Fibroblast of peridontal ligament (primary cell): Measurements from ENCODE around the gene IGSF23.
A peak's percentile ranks its signal among the peaks of the same experiment; 100 is the strongest.

Experiments used
- DNase-seq: peaks from one replicate; pipeline ENCODE4 v3.0.0-alpha.2; 2010; ENCODE audit errors: extremely low read depth

Gene IGSF23

DNA sequence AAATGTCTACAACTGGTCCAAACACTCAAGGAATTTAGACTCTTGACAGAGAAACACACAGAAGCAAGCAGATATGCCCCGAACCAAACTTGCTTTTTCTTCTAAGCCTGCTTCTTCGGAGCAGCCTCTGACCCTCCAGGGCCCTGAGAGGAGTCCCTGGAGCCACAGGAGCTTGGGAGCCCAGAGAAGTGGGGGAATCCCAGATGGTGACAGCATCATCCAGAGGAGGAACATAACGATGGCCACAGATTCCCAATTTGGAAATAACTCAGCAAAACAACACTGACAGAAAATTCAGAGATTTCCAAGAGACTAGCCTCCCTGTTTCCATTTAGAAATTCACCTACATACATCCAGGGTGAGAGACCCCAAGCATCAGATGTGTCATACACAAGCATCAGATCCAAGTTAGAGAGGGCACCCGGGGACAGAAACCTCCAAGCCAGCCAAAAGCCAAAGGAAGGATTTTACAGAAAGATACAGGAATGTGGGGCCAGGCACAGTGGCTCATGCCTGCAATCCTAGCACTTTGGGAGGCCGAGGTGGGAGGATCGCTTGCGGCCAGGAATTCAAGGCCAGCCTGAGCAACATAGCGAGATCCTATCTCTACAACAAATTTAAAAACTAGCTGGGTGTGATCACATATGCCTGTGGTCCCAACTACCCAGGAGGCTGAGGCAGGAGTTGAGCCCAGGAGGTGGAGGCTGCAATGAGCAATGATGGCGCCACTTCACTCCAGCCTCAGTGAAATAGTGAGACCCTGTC is 28.3 kb downstream of the IGSF23 start:
- DNase-seq: no peak

DNA sequence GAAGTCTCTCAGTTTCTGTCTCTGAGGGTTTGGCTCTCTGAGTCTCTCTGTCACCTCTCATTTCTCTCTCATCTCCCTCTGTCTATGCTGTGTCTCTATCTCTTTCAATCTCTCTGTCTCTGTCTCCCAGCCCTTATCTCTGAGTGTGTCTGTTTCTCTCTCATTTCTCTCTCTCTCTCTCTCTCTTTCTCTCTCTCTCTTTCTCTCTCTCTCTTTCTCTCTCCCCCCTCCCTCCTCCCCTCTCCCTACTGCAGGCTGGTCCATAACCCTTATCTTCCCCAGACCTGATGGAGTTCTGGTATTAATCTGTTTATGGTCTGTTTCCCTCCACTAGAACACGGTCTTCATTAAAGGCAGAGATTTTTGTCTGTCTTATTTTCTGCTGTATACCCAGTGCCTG is 29.0 kb downstream of the IGSF23 start:
- no peak for DNase-seq

DNA sequence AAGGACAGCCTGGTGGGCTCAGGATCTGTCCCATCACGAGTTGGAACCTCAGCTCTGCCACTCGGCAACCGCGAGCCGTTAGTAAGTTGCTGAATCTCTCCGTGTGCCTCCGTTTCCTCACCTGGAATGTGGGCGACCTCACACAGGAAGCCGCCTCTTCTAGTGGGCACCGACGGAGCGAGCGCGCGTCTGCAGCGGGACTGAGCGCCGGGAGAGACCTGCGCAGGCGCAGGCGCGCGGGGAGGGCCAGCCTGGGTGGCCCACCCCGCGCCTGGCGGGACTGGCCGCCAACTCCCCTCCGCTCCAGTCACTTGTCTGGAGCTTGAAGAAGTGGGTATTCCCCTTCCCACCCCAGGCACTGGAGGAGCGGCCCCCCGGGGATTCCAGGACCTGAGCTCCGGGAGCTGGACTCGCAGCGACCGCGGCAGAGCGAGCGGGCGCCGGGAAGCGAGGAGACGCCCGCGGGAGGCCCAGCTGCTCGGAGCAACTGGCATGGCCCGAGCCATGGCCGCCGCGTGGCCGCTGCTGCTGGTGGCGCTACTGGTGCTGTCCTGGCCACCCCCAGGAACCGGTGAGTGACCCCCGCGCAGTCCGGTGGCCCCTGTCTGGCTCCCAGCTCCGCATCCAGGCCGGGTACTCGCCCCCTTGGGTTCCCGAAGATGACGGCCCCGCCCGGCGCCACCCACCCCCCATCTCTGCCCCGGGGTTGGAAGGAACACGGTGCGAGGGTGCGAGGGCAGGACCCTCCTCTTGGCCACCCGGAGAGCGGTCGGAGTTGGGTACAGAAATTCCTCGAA is 30.4 kb downstream of the IGSF23 start, which contains the start of gene PVR:
PVR (plus strand) TSS at position 306 of the 797 bp plus-strand sequence; CDS start at position 493, 187 bp downstream.
- DNase-seq: peak; percentile 53

DNA sequence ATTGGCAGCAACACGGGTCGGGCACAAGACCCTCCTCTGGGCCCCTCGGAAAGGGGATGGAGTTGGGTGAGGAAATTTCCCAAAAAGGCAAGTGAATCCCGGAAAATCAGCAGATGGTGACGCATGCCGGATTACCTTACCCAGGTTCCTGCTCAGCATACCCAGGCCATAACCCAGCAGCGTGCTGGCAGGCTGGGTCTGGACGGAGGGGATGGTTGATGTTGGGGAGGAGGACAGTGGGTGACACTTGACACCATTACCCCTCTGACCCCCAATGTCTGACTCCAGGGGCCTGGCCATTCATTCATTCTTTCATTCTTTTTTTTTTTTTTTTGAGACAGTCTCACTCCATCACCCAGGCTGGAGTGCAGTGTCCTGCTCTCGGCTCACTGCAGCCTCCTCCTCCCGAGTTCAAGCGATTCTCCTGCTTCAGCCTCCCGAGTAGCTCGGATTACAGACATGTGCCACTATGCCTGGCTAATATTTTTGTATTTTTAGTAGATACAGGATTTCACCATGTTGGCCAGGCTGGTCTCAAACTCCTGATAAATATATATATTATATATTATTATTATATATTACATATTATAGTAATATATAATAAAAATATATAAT is 31.1 kb downstream of the IGSF23 start:
- no peak for DNase-seq

DNA sequence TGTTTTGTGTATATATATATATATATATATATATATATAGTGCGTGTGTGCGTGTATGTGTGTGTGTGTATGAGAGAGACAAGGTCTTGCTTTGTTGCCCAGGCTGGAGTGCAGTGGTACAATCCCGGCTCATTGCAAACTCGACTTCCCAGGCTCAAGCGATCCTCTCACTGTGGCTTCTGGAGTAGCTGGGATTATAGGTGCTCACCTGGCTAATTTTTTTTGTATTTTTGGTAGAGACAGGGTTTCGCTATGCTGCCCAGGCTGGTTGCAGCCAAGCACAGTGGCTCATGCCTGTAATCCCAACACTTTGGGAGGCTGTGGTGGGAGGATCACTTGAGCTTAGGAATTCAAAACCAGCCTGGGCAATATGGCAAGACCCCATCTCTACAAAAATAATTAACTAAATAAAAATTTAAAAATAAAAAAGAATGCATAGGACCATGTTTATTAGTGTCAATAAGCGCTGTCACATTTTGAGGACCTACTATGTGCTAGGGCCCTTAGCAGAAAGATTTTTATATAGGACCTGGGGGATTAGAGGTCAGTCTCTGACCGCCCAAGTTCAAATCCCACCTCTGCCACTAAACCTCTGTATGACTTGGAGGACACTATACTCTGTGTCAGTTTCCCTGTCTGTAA is 32.2 kb downstream of the IGSF23 start:
- DNase-seq: no peak

DNA sequence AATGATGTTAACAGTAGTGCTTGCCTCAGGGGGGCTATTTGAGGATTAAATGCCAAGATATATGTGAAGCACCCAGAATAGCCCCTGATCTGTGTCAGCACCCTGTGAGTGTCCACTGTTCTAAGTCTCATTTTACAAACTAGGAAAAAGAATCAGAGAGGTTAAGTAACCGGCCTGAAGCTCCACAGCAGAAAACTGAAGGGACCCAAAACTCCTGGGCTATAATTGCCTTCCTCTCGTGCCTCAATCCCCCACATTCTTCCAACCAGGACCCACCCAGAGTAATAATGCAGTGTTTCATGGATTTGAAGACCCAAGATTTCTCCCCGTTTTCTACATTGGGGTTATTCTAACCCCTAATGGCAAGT is 32.7 kb downstream of the IGSF23 start:
- DNase-seq: no peak

DNA sequence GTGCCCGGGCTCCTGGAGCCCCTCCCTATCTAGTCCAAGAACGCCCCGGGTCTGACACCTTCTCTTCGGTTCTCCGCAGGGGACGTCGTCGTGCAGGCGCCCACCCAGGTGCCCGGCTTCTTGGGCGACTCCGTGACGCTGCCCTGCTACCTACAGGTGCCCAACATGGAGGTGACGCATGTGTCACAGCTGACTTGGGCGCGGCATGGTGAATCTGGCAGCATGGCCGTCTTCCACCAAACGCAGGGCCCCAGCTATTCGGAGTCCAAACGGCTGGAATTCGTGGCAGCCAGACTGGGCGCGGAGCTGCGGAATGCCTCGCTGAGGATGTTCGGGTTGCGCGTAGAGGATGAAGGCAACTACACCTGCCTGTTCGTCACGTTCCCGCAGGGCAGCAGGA is 33.8 kb downstream of the IGSF23 start:
- DNase-seq: no peak

DNA sequence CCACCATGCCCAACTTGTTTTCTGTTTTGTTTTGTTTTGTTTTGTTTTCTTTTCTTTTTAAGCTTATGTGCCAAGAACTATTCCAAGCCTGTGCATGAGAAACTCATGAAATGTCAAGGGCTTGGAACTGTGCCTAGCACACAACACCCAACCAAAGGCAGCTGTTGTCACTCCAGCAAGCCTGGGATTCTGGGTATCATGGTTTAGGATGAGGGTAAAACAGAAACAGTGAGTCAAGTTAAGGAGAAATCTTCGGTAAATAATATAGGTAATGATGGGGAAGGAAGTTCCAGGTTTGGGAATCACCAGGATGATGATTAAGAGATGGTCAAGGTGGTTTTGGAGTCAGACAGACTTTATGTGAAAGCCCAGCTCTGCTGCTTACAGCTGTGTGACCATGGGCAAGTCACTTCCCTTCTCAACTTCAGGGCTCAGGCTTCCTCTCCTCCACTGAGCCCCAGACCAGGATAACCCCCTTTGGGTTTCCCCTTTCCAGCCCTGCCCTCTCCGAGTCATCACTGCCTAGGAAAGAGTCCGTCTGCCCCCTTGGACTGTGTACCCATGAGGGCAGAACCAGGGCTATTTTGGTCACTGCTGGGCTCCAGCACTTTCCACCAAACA is 35.4 kb downstream of the IGSF23 start:
- DNase-seq: peak; percentile 76

DNA sequence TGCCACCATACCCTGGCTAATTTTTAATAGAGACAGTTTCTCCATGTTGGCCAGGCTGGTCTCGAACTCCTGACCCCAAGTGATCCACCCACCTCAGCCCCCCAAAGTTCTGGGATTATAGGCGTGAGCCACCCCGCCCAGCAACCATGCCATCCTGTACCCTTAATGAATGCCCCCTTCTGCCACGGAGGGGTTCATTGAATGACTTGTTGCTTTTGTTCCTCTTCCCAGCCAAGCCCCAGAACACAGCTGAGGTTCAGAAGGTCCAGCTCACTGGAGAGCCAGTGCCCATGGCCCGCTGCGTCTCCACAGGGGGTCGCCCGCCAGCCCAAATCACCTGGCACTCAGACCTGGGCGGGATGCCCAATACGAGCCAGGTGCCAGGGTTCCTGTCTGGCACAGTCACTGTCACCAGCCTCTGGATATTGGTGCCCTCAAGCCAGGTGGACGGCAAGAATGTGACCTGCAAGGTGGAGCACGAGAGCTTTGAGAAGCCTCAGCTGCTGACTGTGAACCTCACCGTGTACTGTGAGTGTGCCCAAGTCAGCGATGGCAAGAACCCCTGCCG is 36.3 kb downstream of the IGSF23 start:
- no peak for DNase-seq

DNA sequence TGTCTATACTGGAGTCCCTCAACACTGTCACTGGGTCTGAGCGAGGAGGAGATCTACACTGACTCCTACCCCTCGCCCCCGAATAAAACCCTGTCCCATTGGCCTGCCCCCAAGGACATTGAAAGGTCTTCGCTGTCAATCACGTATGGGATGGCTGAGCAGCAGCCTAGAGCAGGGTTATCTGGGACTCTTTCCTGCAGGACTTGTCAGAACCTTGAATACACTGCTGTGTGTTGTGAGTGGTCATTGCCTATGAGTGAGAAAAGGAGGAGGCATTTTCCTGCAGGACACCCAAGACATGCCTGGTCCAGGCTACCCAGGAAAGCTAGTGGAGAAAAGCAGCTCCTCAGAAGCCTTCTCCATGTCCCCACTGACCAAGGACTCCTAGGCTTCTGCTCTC is 40.0 kb downstream of the IGSF23 start:
- no peak for DNase-seq

DNA sequence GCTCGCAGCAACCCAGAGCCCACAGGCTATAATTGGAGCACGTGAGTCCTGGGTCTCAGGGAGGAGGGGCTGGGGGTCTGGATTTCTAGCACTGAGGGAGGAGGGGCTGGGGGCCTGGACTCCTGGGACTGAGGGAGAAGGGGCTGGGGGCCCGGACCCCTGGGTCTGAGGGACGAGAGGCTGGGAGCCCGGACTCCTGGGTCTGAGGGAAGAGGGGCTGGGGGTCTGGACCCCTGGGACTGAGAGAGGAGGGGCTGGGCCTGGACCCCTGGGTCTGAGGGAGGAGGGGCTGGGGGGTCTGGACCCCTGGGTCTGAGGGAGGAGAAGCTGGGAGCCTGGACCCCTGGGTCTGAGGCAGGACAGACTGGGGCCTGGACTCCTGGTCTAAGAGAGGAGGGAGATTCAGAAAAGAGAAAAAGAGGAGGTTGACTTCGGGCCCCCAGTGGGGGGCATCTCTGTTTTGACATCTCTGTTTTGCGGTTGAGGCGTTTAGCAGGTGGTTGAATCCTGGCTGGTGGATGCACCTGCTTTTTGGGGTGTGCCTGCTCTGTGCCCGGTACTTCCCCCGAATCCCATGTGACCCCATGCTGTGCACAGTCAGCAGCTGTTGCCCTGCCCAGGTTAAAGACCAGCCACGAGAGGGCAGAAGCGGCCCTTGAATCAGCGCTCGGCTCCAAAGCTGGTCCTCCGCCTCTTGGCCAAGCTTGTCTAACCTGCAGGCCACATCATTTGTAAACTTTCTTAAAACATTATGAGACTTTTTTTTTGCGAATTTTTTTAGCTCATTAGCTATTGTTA is 40.8 kb downstream of the IGSF23 start:
- peak; percentile 29 for DNase-seq

DNA sequence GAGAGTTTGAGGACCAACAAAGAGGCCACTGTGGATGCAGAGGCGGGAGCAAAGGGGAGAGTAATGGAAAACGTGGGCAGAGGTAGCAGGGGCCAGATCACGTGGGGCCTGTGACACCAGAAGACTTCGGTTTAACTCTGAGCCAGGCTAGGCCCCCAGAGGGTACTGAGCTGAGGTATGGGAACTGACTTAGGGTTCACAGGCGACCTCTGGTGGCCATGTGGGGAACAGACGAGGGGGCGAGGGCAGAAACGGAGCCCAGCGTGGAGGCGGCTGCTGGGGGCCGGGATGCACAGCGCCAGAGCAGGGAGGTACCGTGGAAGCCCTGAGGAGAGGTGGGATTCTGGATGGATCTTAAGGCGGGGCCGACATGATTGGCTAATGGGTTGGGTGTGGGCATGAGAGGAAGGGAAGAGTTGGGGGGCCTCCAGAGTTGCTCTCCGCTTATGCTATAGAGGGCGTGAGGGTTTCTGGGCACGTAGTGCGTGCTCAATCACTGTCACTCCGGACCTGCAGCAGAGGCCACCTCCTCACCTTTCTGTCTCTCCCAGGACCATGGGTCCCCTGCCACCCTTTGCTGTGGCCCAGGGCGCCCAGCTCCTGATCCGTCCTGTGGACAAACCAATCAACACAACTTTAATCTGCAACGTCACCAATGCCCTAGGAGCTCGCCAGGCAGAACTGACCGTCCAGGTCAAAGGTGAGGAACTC is 44.0 kb downstream of the IGSF23 start:
- DNase-seq: peak; percentile 75

DNA sequence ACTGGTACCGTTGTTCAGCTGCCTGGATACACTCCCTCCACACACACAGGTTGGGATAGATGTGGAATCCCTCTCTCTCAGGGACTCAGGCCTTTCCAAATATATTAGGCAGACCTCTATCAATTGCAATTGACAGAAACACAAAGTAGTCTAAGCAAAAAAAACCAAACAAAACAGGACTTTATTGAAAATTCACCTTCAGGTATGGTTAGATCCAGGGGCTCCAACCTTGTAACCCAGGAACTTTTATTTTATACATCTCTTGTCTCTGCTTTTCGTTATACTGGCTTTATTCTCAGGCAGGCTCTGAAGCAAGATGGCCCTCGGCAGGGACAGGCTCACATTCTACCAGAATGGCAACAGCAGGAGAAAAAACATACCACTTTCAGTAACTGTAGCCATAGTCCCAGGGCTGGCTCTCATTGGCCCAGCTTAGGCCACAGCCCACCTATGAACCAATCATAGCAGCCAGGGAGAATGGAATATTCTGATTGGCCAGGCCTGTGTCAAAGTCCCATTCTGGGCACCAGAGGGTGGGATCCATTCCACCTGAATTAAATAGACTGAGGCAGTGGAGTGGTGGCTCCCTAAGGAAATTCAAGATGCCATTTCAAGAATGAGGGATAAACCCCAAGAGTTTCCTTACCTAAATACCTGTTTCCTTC is 44.8 kb downstream of the IGSF23 start:
- DNase-seq: no peak

DNA sequence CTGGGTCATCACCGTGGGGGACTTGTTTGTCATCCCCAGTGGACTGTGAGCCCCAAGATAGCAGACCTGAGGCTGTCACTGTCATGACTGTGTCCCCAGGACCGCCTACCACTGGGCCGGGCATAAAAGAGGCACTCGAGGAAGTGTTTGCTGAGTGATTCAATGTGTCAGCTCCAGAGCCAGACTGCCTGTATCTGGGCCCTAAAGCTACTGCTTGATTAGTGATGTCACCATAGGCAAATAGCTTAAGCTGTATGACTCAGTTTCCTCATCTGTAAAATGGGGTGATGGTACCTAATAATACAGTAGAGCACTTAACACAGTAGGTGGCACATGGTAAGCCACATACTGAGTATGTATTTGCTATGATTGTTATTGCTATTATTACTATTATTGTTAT is 46.7 kb downstream of the IGSF23 start:
- DNase-seq: no peak

DNA sequence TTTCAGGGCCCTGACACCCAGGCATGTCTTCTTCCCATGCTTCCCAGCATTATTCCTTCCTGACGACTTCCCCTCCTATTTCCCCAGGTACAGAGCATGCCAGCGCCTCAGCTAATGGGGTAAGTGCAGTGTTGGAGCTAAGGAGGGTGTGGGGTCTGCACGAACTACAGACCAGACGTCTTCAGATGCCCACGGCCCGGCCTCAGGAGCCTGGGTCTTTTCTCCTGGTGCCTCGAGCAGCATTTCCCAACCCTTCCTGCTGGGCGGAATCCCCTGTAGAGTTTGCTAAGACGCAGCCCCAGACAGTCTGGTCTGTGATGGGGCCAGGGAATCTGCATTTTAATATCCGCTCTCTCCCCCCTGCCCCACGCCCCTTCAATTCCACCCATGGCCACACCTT is 47.8 kb downstream of the IGSF23 start:
- no peak for DNase-seq

DNA sequence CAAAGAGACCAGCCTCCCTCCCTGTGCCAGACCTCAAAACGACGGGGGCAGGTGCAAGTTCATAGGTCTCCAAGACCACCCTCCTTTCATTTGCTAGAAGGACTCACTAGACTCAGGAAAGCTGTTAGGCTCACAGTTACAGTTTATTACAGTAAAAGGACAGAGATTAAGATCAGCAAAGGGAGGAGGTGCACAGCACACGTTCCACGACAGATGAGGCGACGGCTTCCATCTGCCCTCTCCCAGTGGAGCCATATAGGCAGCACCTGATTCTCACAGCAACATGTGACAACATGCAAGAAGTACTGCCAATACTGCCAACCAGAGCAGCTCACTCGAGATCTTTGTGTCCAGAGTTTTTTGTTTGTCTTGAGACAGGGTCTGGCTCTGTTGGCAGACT is 48.5 kb downstream of the IGSF23 start:
- no peak for DNase-seq

DNA sequence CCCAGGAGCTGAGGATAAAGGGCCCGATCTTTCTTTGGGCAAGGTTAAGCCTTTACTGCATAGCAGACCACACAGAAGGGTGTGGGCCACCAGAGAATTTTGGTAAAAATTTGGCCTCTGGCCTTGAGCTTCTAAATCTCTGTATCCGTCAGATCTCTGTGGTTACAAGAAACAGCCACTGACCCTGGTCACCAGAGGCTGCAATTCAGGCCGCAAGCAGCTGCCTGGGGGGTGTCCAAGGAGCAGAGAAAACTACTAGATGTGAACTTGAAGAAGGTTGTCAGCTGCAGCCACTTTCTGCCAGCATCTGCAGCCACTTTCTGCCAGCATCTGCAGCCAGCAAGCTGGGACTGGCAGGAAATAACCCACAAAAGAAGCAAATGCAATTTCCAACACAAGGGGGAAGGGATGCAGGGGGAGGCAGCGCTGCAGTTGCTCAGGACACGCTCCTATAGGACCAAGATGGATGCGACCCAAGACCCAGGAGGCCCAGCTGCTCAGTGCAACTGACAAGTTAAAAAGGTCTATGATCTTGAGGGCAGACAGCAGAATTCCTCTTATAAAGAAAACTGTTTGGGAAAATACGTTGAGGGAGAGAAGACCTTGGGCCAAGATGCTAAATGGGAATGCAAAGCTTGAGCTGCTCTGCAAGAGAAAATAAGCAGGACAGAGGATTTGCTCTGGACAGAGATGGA is 49.5 kb downstream of the IGSF23 start:
- peak; percentile 84 for DNase-seq

DNA sequence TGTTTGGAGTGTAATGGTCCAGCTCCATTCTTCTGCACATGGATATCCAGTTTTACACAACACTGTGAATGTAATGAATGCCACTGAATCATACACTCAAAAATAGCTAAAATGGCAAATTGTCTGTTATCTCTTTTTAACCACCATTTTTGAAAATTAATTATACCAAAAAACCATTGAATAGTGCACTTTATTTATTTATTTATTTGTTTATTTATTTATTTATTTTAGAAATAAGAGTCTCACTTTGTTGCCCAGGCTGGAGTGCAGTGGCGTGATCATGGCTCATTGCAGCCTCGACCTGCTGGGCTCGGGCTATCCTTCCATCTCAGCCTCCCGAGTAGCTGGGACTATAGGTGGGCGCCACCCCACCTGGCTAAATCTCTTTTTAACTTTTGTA is 50.6 kb downstream of the IGSF23 start:
- no peak for DNase-seq

DNA sequence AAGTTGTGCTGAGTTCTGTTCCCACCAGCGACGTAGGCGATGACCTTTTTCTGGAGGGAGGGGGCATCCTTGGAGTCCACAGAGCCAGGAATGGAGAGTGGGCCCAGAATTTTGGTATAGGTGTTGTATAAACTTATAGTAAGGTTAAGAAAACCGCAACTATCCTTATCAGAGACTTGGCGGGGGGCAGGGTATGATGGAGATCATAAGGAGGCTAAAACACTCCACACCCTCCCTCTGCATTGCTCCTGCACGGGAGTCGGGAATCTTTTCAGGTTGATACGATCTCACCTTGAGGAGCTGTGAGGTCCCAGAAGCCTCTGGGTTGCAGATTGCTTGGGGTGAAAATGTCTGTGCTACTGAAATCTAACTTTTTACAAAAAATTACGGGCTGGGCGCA is 51.6 kb downstream of the IGSF23 start:
- no peak for DNase-seq
